Thyroid gland (tissue), 4 donors: Measurements from ENCODE around the gene RTRAF.

Source experiments
- POLR2A ChIP-seq, 2 donors: fragments of 450-650 bp; IDR thresholded peaks; one replicate each; pipeline ENCODE4 v1.6.1; 2017; ENCODE audit warnings: antibody characterized with exemption in 2 of 2, mild to moderate bottlenecking in 2 of 2, moderate library complexity in 1 of 2
- TF ChIP-seq, protein P1 (sequence below), 6 experiments: fragments of 200-600 bp in 3 of 6; fragments of 450-650 bp in 3 of 6; sonication (generic) in 3 of 6; IDR thresholded peaks; one replicate each; pipeline ENCODE4 v1.5.1; 2016 to 2019; ENCODE audit warnings: antibody characterized with exemption in 6 of 6, mild to moderate bottlenecking in 2 of 6, inconsistent platforms in 1 of 6, moderate library complexity in 1 of 6

DNA sequence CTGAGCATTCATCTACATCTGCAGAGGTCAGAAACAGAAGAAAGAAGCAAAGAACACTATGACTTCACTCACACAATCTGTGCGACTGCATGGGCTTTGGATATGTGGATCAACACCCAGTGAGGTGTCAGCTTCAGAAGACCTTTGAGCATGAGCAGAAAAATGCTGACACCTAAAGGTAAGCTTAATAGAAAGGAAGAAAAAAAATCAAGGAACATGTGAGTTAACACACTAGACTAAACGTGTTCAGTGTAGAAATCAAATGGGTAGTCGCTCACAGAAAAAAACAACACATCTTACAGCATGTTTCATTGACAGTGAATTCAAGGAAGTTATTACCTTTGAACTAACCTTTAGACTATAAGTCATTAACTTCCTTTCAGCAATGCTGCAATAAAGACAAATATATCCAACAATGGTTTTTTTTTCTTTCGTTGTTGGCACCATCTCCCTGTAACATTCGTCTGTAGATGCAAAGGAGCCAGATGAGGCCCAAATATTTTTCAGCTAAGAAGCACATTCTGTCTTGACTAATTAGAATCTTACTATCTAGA, 30.9 kb downstream of the RTRAF start:
- TF ChIP-seq, protein P1, sequence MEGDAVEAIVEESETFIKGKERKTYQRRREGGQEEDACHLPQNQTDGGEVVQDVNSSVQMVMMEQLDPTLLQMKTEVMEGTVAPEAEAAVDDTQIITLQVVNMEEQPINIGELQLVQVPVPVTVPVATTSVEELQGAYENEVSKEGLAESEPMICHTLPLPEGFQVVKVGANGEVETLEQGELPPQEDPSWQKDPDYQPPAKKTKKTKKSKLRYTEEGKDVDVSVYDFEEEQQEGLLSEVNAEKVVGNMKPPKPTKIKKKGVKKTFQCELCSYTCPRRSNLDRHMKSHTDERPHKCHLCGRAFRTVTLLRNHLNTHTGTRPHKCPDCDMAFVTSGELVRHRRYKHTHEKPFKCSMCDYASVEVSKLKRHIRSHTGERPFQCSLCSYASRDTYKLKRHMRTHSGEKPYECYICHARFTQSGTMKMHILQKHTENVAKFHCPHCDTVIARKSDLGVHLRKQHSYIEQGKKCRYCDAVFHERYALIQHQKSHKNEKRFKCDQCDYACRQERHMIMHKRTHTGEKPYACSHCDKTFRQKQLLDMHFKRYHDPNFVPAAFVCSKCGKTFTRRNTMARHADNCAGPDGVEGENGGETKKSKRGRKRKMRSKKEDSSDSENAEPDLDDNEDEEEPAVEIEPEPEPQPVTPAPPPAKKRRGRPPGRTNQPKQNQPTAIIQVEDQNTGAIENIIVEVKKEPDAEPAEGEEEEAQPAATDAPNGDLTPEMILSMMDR (IDR thresholded peaks at IDR 0.05), result no peak
- TF ChIP-seq POLR2A (IDR thresholded peaks at IDR 0.05), result no peak
